Measurements from ENCODE around the gene GOLGA8T.
"Not testable (repeated sequence)": the region's sequence is repeated elsewhere in the genome, so short reads cannot be mapped to it uniquely, and the experiment has no call there.

Gene GOLGA8T

DNA sequence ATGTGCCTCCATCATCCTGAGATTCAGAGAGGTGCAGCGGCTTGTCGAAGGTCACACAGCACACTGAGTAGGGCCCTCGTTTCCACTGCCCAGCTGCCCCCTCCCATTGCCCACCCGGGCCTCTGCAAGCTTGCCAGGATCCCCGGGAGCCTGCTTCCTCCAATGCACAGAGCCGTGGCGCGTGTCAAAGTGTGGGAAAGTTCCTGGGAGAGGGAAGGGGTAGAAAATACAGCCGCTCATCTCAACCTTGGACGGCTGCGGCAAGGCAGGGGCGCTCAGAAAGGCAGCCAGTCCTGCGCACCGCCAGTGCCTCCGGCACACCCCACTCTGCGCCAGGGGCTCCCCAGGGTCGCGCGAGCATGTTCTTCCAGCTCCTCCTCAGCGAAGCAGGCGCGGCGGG, 56.3 kb downstream of the GOLGA8T start:
- in situ Hi-C loops (cut with MboI; ENCODE audit: low sequenced_read_pairs): not testable (repeated sequence)

DNA sequence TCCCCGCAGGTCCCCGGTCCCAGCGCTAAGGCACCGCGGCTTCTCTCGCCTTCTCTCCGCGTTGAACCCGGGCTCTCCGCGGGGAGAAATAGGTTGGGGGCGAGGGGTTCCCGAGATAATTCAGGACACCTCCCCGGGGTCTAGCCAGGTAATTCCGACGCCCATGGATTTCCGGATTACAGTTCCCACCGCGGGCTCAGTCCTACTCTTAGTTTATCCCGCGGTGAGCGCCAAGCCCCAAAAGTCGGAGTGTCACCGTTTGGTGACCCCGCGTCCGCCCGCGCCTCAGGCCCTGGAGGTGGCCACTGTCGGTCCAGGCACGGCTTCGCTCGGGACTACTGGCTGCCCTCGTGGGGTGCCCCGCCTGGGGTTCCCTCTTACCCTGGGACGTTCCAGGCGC, 56.8 kb downstream of the GOLGA8T start:
- in situ Hi-C loops (cut with MboI; ENCODE audit: low sequenced_read_pairs): not testable (repeated sequence)

DNA sequence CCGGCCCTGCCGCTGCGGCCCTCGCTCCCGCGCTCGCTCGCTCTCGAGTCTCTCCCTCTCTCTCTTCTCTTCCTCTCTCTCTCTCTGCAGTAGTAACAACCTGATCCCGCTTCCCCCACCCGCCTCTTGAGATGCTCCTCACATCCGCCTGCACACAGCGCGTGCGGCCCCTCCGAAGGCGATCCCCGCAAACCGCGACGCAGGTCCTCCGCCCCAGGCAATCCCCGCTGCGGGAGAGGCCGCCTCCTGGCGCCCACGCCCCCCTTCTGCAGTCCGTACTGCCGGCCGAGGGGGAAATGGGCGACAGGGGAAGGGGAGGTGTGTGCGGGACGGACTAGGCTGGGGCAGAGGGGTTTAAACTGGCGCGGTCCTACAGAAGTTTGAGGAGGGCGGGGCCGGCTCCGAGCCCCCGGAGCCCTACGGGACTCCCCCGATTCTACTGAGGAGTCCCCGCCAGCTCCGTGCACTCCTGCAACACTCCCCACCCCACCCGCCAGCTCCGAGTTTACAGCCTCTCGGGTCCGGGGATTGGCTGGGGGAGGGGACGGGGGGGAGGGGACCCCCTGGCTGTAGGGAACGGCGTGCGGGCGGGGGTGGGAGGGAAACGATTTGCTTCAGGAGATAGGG, 57.4 kb downstream of the GOLGA8T start:
- in situ Hi-C loops (cut with MboI; ENCODE audit: low sequenced_read_pairs): not testable (repeated sequence)

- in situ Hi-C loops (cut with MboI; ENCODE audit: low sequenced_read_pairs): not testable (repeated sequence)
These were observed 58.0 kb downstream of the GOLGA8T start for GRCh38 chr15:30192892-30193291.

Data from HL-60/S4 treated with retinoic acid at 250 ng/mL for 4 days and 3 days (cell line).